Stimulated activated CD8-positive, alpha-beta memory T cell treated with anti-CD3 and anti-CD28 coated beads, Interleukin-12 subunit alpha, Interleukin-12 subunit beta, amount 100 ng/mL, for 1 hour (primary cell): ENCODE results near the gene NDUFV2.
"Not testable (repeated sequence)": the region's sequence is repeated elsewhere in the genome, so short reads cannot be mapped to it uniquely, and the experiment has no call there.

Experiments used
- DNase-seq: peaks from one replicate; pipeline ENCODE4 v3.0.0-alpha.2; 2020; ENCODE audit warnings: low read depth

NDUFV2 gene

GRCh38 chr18:9153256-9153655 lies 50.8 kb downstream of the NDUFV2 start:
- DNase-seq, result no peak

DNA sequence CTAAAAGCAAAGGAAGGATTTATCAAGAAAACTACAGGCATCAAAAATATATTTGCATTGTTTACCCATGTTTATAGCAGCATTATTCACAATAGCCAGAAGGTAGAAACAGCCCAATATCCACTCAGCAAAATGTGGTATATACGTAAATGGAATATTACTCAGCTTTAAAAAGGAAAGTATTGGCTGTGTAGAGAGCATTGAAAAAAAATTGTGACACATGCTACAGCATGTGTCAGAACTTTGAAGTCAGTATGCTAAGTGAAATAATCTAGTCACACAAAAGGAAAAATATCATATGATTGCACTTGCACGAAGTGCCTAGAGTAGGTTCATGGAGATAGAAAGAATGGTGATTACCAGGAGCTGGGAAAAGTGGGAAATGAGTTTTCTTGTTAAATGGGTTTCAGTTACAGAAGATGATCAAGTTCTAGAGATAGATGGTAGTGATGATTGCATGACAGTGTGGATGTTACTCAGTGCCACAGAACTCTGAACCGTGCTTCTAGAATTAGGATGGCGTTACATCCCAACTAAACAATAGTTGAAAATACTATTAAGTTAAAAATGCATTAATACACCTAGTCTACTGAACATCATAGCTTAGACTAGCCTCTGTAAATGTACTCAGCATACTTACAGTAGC lies 54.2 kb downstream of the NDUFV2 start:
- DNase-seq, result no peak

DNA sequence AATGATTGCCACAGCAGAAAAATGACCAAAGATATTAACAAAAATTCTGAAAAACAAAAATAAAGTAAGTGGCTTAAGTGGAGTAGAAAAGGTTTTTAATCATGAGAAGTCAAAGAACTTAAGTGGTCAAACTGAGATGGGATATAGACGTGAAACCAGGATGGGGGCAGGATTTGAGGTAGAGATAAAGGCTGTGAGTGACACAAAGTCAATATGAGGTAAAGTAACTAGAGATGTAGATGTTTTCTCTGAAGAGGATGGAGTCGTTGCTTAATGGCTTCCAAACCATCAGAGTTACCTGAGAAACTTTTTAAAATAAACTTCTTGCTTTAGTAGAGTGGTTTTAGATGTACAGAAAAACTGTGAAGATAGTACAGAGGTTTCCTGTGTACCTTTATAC lies 55.3 kb downstream of the NDUFV2 start:
- no peak for DNase-seq

- no peak for DNase-seq
These were observed 57.5 kb downstream of the NDUFV2 start for GRCh38 chr18:9160014-9160413.

- not testable (repeated sequence) for DNase-seq
These were observed 60.2 kb downstream of the NDUFV2 start for GRCh38 chr18:9162663-9163062.

DNA sequence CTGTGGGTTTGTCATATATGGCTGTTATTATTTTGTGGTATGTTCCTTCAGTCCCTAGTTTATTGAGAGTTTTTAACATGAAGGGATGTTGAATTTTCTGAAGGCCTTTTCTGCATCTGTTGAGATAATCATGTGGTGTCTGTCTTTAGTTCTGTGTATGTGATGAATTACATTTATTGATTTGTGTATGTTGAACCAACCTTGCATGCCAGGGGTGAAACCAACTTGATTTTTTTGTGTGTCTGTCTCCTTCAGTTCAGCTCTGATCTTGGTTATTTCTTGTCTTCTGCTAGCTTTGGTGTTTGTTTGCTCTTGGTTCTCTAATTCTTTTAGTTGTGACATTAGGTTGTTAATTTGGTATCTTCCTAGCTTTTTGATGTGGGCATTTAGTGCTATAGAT lies 61.6 kb downstream of the NDUFV2 start:
- DNase-seq, result not testable (repeated sequence)

- DNase-seq, result not testable (repeated sequence)
These were observed 63.4 kb downstream of the NDUFV2 start for GRCh38 chr18:9165883-9166282.

DNA sequence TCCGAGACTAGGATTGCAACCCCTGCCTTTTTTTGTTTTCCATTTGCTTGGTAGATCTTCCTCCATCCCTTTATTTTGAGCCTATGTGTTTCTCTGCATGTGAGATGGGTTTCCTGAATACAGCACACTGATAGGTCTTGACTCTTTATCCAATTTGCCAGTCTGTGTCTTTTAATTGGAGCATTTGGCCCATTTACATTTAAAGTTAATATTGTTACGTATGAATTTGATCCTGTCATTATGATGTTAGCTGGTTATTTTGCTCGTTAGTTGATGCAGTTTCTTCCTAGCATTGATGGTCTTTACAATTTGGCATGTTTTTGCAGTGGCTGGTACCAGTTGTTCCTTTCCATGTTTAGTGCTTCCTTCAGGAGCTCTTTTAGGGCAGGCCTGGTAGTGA lies 67.0 kb downstream of the NDUFV2 start:
- not testable (repeated sequence) for DNase-seq

DNA sequence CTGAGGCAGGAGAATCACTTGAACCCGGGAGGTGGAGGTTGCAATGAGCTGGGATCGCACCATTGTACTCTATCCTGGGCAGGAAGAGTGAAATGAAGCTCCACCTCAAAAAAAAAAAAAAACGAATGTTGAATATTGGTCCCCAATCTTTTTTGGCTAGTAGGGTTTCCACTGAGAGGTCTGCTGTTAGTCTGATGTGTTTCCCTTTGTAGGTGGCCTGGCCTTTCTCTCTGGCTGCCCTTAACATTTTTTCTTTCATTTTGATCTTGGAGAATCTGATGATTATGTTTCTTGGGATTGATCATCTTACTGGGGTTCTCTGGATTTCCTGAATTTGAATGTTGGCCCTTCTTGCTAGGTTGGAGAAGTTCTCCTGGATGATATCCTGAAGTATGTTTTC lies 69.4 kb downstream of the NDUFV2 start:
- not testable (repeated sequence) for DNase-seq

GRCh38 chr18:9172506-9173127 lies 70.1 kb downstream of the NDUFV2 start:
- DNase-seq, result no peak

- DNase-seq, result no peak
These were observed 71.3 kb downstream of the NDUFV2 start for GRCh38 chr18:9173770-9174233.

DNA sequence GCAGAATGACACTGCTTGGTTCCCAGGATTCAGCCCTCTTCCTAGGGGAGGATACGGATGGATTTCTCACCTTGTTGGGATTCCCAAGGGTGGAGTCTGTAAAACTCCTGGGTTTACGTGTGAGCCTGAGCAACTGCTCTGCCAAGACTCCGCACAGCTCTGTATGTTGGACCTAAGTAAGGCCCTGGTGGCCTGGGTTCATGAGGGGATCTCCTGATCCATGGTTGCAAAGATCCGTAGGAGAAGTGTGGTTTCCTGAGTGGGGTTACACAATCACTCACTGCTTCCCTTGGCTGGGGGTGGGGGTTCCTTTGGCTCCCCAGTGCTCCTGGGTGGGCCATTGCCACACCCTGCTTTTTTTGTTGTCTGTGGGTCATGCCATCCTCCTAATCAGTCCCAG lies 71.8 kb downstream of the NDUFV2 start:
- DNase-seq, result no peak

- DNase-seq, result no peak
These were observed 72.6 kb downstream of the NDUFV2 start for GRCh38 chr18:9175115-9175514.

DNA sequence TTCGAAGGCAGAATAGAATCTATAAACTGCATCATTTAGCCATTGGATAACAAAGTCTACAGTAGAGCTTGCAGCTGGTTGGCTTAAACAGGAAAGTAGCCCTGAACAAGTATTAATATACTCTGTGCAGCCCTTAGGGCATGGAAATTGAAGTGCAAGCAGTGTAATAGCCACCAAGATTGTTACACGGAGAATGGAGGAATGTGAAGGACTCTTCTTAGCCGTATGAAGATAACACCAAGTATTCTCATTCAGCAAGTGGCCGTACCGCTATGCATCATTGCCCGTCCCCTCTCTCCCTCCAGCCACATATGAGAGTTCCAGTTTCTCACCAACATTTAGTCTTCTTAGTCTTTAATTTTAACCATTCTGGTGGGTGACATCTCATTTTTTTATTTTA lies 74.5 kb downstream of the NDUFV2 start:
- no peak for DNase-seq

DNA sequence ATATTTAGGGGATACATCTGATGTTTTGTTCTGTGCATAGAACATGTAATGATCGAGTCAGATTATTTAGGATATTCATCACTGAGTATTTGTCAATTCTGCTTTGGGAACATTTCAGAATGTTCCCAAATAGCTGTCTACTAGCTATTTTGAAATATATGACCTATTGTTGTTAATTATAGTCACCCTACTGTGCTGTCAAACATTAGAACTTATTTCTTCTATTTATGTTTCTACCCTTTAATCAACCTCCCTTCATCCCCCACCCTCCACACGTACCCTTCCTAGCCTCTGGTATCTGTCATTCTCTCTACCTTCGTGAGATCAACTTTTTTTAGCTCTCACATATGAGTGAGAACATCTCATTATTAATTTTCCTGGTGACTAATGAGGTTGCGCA lies 75.0 kb downstream of the NDUFV2 start:
- no peak for DNase-seq

GRCh38 chr18:9178557-9178956 lies 76.1 kb downstream of the NDUFV2 start:
- no peak for DNase-seq

DNA sequence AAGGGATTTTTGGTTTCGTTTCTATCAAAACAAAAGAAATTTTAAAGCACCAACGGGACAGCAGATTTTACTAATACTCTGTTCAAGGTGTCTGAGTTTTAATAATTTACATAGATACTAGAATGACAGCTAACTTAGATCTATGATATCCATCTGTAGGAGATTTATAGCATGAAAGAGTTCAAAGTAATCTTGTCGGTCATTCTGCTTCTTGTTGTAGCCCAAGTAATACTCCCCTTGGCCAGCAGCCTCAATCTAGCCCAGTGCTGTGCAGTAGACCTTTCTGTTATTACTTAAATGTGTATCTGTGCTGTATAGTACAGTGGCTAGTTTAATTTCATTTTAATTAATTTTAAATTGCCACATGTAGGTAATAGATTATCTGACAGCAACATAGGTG lies 78.8 kb downstream of the NDUFV2 start:
- DNase-seq, result no peak

- DNase-seq, result no peak
These were observed 80.4 kb downstream of the NDUFV2 start for GRCh38 chr18:9182852-9183399.
